GM12878 (cell line): ENCODE results near the gene PLCG1.

ENCODE experiments used
- EZH2 ChIP-seq: IDR thresholded peaks from 2 replicates; pipeline ENCODE4 v1.6.1; 2012; ENCODE audit warnings: low read depth, mild to moderate bottlenecking, control low read depth, inconsistent platforms, low read length, borderline replicate concordance; ENCODE audit not compliant: control insufficient read depth
- HDGF ChIP-seq: fragments of 450-650 bp; IDR thresholded peaks from 2 replicates; pipeline ENCODE4 v1.6.1; 2016; ENCODE audit warnings: antibody characterized with exemption
- MEF2A ChIP-seq: IDR thresholded peaks from 2 replicates; pipeline ENCODE4 v1.6.1; 2011; ENCODE audit warnings: low read depth, mild to moderate bottlenecking, low read length, moderate library complexity; ENCODE audit not compliant: insufficient read depth
- POLR2A ChIP-seq: IDR thresholded peaks from 2 replicates; pipeline ENCODE4 v1.6.1; 2011; ENCODE audit warnings: low read depth, mild to moderate bottlenecking, low read length
- RFX5 ChIP-seq: IDR thresholded peaks from 2 replicates; pipeline ENCODE4 v1.6.1; 2011; ENCODE audit warnings: low read depth, low read length, improper control_type of control experiment
- SP1 ChIP-seq: IDR thresholded peaks from one replicate; pipeline ENCODE4 v1.6.1; 2011; ENCODE audit warnings: low read depth, low read length
- TCF3 ChIP-seq: IDR thresholded peaks from 2 replicates; pipeline ENCODE4 v1.6.1; 2012; ENCODE audit warnings: low read depth, mild to moderate bottlenecking, low read length, borderline replicate concordance; ENCODE audit not compliant: insufficient read depth
- TCF7 ChIP-seq: IDR thresholded peaks from 2 replicates; pipeline ENCODE4 v1.6.1; 2014; ENCODE audit warnings: antibody characterized with exemption, borderline replicate concordance
- ZNF24 ChIP-seq: fragments of 450-650 bp; IDR thresholded peaks from 2 replicates; pipeline ENCODE4 v1.6.1; 2017; ENCODE audit warnings: antibody characterized with exemption, mild to moderate bottlenecking
- TF ChIP-seq, protein P1 (sequence below), 3 experiments: IDR thresholded peaks in 2 of 3; conservative IDR thresholded peaks in 1 of 3; 2 replicates each; pipeline ENCODE4 v1.5.1; 2011; ENCODE audit warnings: low read depth in 3 of 3, low read length in 3 of 3, mild to moderate bottlenecking in 3 of 3, control low read depth in 2 of 3, moderate library complexity in 2 of 3, inconsistent platforms in 1 of 3, mixed read lengths in 1 of 3; ENCODE audit not compliant: control insufficient read depth in 2 of 3, insufficient read depth in 1 of 3; ENCODE audit errors: extremely low read depth in 1 of 3

DNA sequence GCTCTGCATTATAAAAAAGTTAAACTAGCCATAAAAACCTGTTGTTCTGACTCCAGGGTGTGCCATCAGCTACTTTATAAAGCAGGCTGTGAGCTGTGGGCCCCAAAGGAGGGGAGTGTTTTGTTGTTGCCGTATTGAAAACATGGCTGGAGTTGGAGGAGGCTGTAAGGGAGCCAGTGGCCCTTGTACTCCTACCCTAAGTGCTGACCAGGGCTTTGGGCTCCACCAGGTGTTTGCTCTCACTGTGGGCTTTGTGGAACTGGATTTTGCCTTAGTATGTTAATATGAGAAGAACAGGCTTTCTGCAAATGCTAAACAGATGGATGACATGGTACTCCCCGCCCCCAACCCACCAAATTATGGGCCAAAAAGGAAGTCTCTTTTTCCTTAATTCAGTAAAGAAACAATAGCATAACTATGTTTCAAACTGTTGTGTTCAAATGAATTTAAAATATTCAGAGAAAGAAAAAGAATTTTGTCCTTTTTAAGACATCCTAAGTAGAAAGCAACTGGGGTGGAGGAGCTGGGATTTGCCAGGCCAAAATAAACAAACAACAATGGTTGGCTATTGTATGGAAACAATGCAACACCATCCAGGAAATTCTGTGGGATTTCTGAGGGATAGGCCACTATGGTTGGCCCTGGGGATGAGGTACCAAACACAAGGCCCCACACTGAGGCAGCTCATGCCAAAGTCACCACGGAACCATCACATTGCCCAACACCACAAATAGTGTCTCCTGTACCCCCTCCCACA lies 63.3 kb downstream of the PLCG1 start:
- TF ChIP-seq SP1 (no peak), TCF7 (no peak), POLR2A (no peak), MEF2A (no peak), EZH2 (no peak), TCF3 (no peak), HDGF (no peak), ZNF24 (no peak), RFX5 (no peak)
- TF ChIP-seq, protein P1, sequence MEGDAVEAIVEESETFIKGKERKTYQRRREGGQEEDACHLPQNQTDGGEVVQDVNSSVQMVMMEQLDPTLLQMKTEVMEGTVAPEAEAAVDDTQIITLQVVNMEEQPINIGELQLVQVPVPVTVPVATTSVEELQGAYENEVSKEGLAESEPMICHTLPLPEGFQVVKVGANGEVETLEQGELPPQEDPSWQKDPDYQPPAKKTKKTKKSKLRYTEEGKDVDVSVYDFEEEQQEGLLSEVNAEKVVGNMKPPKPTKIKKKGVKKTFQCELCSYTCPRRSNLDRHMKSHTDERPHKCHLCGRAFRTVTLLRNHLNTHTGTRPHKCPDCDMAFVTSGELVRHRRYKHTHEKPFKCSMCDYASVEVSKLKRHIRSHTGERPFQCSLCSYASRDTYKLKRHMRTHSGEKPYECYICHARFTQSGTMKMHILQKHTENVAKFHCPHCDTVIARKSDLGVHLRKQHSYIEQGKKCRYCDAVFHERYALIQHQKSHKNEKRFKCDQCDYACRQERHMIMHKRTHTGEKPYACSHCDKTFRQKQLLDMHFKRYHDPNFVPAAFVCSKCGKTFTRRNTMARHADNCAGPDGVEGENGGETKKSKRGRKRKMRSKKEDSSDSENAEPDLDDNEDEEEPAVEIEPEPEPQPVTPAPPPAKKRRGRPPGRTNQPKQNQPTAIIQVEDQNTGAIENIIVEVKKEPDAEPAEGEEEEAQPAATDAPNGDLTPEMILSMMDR (IDR thresholded peaks at IDR 0.05 in 2 of 3, conservative IDR thresholded peaks at IDR 0.05 in 1 of 3; ENCODE audit: control insufficient read depth in 2 of 3, extremely low read depth in 1 of 3, insufficient read depth in 1 of 3, low read depth in 3 of 3, low read length in 3 of 3): no peak
